Astrocyte (in vitro differentiated cells and primary cell): ENCODE measurements around the gene ZFHX3. TPM values are rescaled to one million over a fixed set of nuclear protein-coding genes. Genes with fewer than 3 reads are reported as not detected.
A peak's percentile ranks its signal among the peaks of the same experiment; 100 is the strongest.

Experiments used
- DNase-seq: peaks from one replicate; pipeline ENCODE4 v3.0.0-alpha.2; 2010; ENCODE audit warnings: low read depth
- FAIRE-seq: peaks from 2 replicates; lab custom pipeline; 2011; peaks lifted over from hg19 to GRCh38; lab: Jason Lieb, UNC
- H2AFZ ChIP-seq: 2 replicates; pipeline ENCODE4 v1.6.0; 2012; ENCODE audit warnings: low read depth, low read length, inconsistent platforms
- H3K27ac ChIP-seq: 2 replicates; pipeline ENCODE4 v1.5.1; 2011; ENCODE audit warnings: low read depth, low read length, inconsistent platforms
- H3K27me3 ChIP-seq: 2 replicates; pipeline ENCODE4 v1.6.0; 2011; ENCODE audit warnings: low read length, inconsistent platforms; ENCODE audit not compliant: insufficient read depth
- H3K36me3 ChIP-seq: 2 replicates; pipeline ENCODE4 v1.5.1; 2011; ENCODE audit warnings: low read length, inconsistent platforms; ENCODE audit not compliant: insufficient read depth
- H3K4me1 ChIP-seq: 2 replicates; pipeline ENCODE4 v1.5.1; 2011; ENCODE audit warnings: low read length, inconsistent platforms; ENCODE audit not compliant: insufficient read depth
- H3K4me2 ChIP-seq: 2 replicates; pipeline ENCODE4 v1.6.0; 2012; ENCODE audit warnings: low read length, inconsistent platforms
- H3K4me3 ChIP-seq: 2 replicates; pipeline ENCODE4 v1.5.1; 2011; ENCODE audit warnings: low read depth, mild to moderate bottlenecking, low read length, inconsistent platforms; ENCODE audit not compliant: insufficient read depth
- H3K79me2 ChIP-seq: 2 replicates; pipeline ENCODE4 v1.6.0; 2012; ENCODE audit warnings: mild to moderate bottlenecking, low read length, inconsistent platforms; ENCODE audit not compliant: insufficient read depth
- H3K9ac ChIP-seq: 2 replicates; pipeline ENCODE4 v1.6.0; 2012; ENCODE audit warnings: mild to moderate bottlenecking, low read length, inconsistent platforms
- H3K9me3 ChIP-seq: 2 replicates; pipeline ENCODE4 v1.5.1; 2012; ENCODE audit warnings: low read depth, mild to moderate bottlenecking, low read length, inconsistent platforms; ENCODE audit not compliant: insufficient read depth
- H4K20me1 ChIP-seq: 2 replicates; pipeline ENCODE4 v1.6.0; 2012; ENCODE audit warnings: low read length, inconsistent platforms; ENCODE audit not compliant: insufficient read depth
- H3K27ac Mint-ChIP-seq: one replicate; pipeline ENCODE4 v1.8.0; 2021; ENCODE audit warnings: mild to moderate bottlenecking, mixed read lengths; ENCODE audit not compliant: unreplicated experiment
- H3K27me3 Mint-ChIP-seq: one replicate; pipeline ENCODE4 v1.8.0; 2021; ENCODE audit warnings: low read depth, mixed read lengths; ENCODE audit not compliant: unreplicated experiment
- H3K36me3 Mint-ChIP-seq: one replicate; pipeline ENCODE4 v1.8.0; 2021; ENCODE audit warnings: low read depth, mixed read lengths; ENCODE audit not compliant: unreplicated experiment
- H3K4me1 Mint-ChIP-seq: one replicate; pipeline ENCODE4 v1.8.0; 2021; ENCODE audit warnings: low read depth, mixed read lengths; ENCODE audit not compliant: unreplicated experiment
- H3K4me3 Mint-ChIP-seq: one replicate; pipeline ENCODE4 v1.8.0; 2021; ENCODE audit warnings: mild to moderate bottlenecking, moderate library complexity, mixed read lengths; ENCODE audit not compliant: unreplicated experiment
- H3K9me3 Mint-ChIP-seq: one replicate; pipeline ENCODE4 v1.8.0; 2021; ENCODE audit warnings: mild to moderate bottlenecking, mixed read lengths; ENCODE audit not compliant: unreplicated experiment
- CTCF ChIP-seq: IDR thresholded peaks from 2 replicates; pipeline ENCODE4 v1.5.1; 2011; ENCODE audit warnings: low read depth, mild to moderate bottlenecking, inconsistent platforms, low read length, moderate library complexity; ENCODE audit not compliant: insufficient read depth
- EZH2 ChIP-seq: IDR thresholded peaks from 2 replicates; pipeline ENCODE4 v1.6.1; 2012; ENCODE audit warnings: mild to moderate bottlenecking, low read length, inconsistent platforms; ENCODE audit not compliant: insufficient read depth
- total RNA-seq: library from RNA; stranded (reverse); gene quantifications from 2 replicates; pipeline ENCODE4 v1.2.1, GENCODE V29; 2021

The ZFHX3 gene
- total RNA-seq, 1 donor from 2014 or later, result 19.7 TPM

- no peaks in the 10 kb centered on the region for H3K9me3 ChIP-seq
- H3K4me3 ChIP-seq, result no peak overlapping the region
- Mint-ChIP-seq H3K4me3 (no peak overlapping the region), H3K4me1 (peaks cover 7% of the 10 kb centered on the region), H3K36me3 (no peaks in the 10 kb centered on the region), H3K27ac (no peak overlapping the region), H3K9me3 (no peaks in the 10 kb centered on the region), H3K27me3 (peaks cover 6% of the 10 kb centered on the region)
- H3K9ac ChIP-seq, result no peak overlapping the region
- peaks cover 8% of the 10 kb centered on the region for H4K20me1 ChIP-seq
- H2AFZ ChIP-seq, result no peak overlapping the region
- H3K79me2 ChIP-seq, result peaks cover 24% of the 10 kb centered on the region
- TF ChIP-seq CTCF (no peak), EZH2 (no peak)
- FAIRE-seq (no peak), DNase-seq (no peak)
- H3K27me3 ChIP-seq, result no peaks in the 10 kb centered on the region
- H3K4me2 ChIP-seq, result no peak overlapping the region
- no peaks in the 10 kb centered on the region for H3K36me3 ChIP-seq
- peaks cover 30% of the 10 kb centered on the region for H3K4me1 ChIP-seq
- H3K27ac ChIP-seq, result no peak overlapping the region
Observed at GRCh38 chr16:72845322-72846020, 202.5 kb downstream of the ZFHX3 start.

- Histone ChIP-seq H4K20me1 (peaks cover 15% of the 10 kb centered on the region), H3K79me2 (peaks cover 31% of the 10 kb centered on the region), H3K27ac (no peak overlapping the region), H3K9me3 (no peaks in the 10 kb centered on the region), H3K27me3 (no peaks in the 10 kb centered on the region), H3K36me3 (no peaks in the 10 kb centered on the region), H3K4me2 (no peak overlapping the region), H2AFZ (no peak overlapping the region), H3K4me1 (peaks cover 22% of the 10 kb centered on the region), H3K9ac (no peak overlapping the region), H3K4me3 (no peak overlapping the region)
- Mint-ChIP-seq H3K27ac (no peak overlapping the region), H3K4me3 (no peak overlapping the region), H3K9me3 (no peaks in the 10 kb centered on the region), H3K36me3 (no peaks in the 10 kb centered on the region), H3K27me3 (peaks cover 6% of the 10 kb centered on the region), H3K4me1 (peaks cover 10% of the 10 kb centered on the region)
- TF ChIP-seq EZH2 (no peak), CTCF (no peak)
- FAIRE-seq (no peak), DNase-seq (peak; percentile 25)
Observed at GRCh38 chr16:72844225-72844920, 203.6 kb downstream of the ZFHX3 start.

- peaks cover 10% of the 10 kb centered on the region for H3K4me1 ChIP-seq
- H3K9me3 ChIP-seq, result no peaks in the 10 kb centered on the region
- Mint-ChIP-seq H3K27me3 (peaks cover 3% of the 10 kb centered on the region), H3K9me3 (no peaks in the 10 kb centered on the region), H3K4me3 (no peak overlapping the region), H3K36me3 (peaks cover 1% of the 10 kb centered on the region), H3K27ac (no peak overlapping the region), H3K4me1 (peaks cover 4% of the 10 kb centered on the region)
- H3K4me3 ChIP-seq, result no peak overlapping the region
- H3K36me3 ChIP-seq, result no peaks in the 10 kb centered on the region
- H3K4me2 ChIP-seq, result no peak overlapping the region
- H3K27me3 ChIP-seq, result no peaks in the 10 kb centered on the region
- H3K9ac ChIP-seq, result no peak overlapping the region
- H4K20me1 ChIP-seq, result peaks cover 17% of the 10 kb centered on the region
- DNase-seq, result no peak
- TF ChIP-seq EZH2 (no peak), CTCF (no peak)
- no peak overlapping the region for H2AFZ ChIP-seq
- H3K27ac ChIP-seq, result no peak overlapping the region
- no peak for FAIRE-seq
- H3K79me2 ChIP-seq, result peaks cover 31% of the 10 kb centered on the region
Observed at GRCh38 chr16:72841506-72841905, 206.4 kb downstream of the ZFHX3 start.
